GM12864 (cell line): ENCODE measurements around the gene OR10AG1.
A peak's percentile ranks its signal among the peaks of the same experiment; 100 is the strongest.

Experiments
- DNase-seq: peaks from one replicate; pipeline ENCODE4 v3.0.0-alpha.2; 2011; ENCODE audit warnings: low read depth
- H3K4me3 ChIP-seq: 2 replicates; pipeline ENCODE4 v1.5.1; 2011; ENCODE audit warnings: mild to moderate bottlenecking, low read depth, low read length, control low read depth
- TF ChIP-seq, protein P1 (sequence below): IDR thresholded peaks from 2 replicates; pipeline ENCODE4 v1.5.1; 2011; ENCODE audit warnings: low read depth, mild to moderate bottlenecking, moderate library complexity, low read length, control low read depth, inconsistent platforms; ENCODE audit errors: missing control alignments

Gene OR10AG1

GRCh38 chr11:55956521-55956920 is 13.2 kb downstream of the OR10AG1 start:
- TF ChIP-seq, protein P1, sequence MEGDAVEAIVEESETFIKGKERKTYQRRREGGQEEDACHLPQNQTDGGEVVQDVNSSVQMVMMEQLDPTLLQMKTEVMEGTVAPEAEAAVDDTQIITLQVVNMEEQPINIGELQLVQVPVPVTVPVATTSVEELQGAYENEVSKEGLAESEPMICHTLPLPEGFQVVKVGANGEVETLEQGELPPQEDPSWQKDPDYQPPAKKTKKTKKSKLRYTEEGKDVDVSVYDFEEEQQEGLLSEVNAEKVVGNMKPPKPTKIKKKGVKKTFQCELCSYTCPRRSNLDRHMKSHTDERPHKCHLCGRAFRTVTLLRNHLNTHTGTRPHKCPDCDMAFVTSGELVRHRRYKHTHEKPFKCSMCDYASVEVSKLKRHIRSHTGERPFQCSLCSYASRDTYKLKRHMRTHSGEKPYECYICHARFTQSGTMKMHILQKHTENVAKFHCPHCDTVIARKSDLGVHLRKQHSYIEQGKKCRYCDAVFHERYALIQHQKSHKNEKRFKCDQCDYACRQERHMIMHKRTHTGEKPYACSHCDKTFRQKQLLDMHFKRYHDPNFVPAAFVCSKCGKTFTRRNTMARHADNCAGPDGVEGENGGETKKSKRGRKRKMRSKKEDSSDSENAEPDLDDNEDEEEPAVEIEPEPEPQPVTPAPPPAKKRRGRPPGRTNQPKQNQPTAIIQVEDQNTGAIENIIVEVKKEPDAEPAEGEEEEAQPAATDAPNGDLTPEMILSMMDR: no peak
- DNase-seq: no peak
- no peak overlapping the region for H3K4me3 ChIP-seq

DNA sequence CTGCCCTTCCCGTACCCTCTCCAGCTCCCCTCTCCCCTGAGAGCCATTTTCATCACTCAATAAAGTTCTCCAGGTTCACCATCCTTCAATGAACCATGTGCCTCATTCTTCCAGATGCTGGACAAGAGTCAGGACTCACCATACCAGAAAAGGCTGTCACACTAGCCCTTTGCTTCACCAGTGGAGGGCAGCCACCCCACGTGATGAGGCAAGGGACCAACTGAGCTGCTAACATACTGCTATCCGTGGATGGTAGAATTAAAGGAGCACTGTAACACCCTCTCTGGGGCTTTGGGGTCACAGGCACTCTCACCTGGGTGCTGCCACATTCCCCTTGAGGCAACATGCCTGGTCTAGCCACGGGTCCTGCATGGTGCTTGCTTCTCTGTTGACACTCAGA is 20.4 kb downstream of the OR10AG1 start:
- no peak overlapping the region for H3K4me3 ChIP-seq
- TF ChIP-seq, protein P1: no peak
- no peak for DNase-seq

GRCh38 chr11:55942785-55943392 is 26.9 kb downstream of the OR10AG1 start:
- TF ChIP-seq, protein P1: peak; percentile 34
- no peak overlapping the region for H3K4me3 ChIP-seq
- no peak for DNase-seq

DNA sequence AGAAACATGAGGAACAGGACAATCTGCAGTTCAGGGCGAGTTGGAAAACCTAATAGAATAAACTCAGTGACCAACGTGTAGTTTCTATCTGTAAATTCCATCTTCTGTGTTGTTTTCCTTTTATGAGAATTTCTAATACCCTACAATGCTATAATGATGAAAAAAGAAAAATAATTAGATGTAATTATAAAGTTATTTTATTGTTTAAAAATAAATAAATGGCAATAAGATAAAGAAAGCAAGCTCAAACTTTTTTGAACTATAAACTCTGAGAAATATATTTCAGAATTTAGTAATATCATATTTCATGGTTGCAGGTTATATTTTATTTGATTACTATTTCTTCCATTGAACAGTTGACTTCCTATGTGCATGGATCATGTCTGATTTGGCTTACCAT is 33.4 kb downstream of the OR10AG1 start, which contains the start of gene OR5I1:
OR5I1 (minus strand) TSS at position 101 of the 400 bp plus-strand sequence; CDS start at position 101, 0 bp downstream.
- H3K4me3 ChIP-seq: no peak within 1 kb of the TSS
- no peak for DNase-seq
- TF ChIP-seq, protein P1: no peak

DNA sequence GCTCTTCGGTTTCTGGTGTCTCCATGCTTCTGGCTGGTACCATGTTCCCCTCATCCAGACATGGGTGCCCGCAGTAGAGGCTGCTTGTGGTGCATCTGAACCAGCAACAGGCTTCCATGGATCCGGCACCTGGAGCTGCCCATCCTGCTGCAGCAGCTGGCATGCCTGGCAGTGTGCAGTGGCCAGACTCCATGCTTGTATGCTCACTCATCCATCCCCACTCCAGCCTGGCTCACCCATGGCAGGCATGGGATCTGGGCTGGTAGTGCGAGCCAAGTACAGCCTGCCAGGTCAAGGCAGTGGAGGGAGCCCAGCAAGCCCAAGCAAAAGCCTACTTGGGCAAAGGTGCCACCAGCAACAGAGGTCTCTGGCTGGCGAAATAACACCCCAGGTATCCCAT is 49.2 kb downstream of the OR10AG1 start:
- DNase-seq: no peak
- TF ChIP-seq, protein P1: no peak
- H3K4me3 ChIP-seq: no peak overlapping the region
